ENCODE data around the gene KIAA0513. TPM values are rescaled to one million over a fixed set of nuclear protein-coding genes. Genes with fewer than 3 reads are reported as not detected.

KIAA0513 gene
- total and polyA plus RNA-seq, 2 experiments from 2014 or later = 5.3 to 5.4 TPM

DNA sequence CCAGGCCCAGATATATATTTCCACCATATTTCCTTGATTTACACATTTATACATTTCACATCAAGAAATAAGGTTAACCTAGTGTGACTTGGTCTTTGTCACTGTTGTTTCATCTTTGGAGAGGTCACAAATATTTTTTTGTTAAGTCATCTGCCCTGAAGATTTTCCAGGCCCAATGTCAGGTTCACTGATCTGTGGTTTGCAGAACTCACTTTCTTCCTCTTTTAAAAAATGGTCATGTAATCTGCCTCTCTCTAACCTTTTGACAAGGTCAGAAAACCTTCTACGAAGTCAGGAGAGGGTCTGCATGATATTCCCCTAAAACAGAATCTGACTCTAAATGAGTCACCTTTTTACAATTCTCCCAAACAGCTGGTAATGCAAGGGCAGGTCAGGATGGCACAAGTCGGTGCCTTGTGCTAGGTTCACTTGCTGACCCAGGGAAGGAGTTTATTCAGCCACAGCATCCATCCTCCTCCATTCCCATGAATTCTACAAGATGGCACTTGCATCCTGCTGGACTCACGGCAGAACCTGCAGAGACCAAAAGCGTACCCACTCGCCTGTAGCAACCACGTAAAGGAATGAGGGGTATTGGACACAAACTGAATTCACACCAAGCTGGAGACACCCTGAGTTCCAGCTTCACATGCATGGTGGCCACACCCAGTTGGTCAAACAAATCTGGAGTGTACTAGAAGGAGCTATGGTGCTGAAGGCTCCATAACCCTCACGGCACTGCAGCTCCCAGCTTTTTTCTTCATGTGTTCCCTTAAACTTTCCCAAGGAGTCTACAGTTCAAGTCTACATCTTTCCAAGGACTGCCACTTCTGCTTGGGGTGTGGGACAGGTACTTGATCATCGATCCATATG, 1.6 kb upstream of the KIAA0513 start:
- Histone ChIP-seq H3K27me3 (replicated peaks; ENCODE audit: insufficient read depth) (no peaks in the 10 kb centered on the region), H2AFZ (no peak overlapping the region), H4K20me1 (ENCODE audit: insufficient read depth) (no peaks in the 10 kb centered on the region), H3K9ac (no peak overlapping the region), H3K4me3 (no peak overlapping the region), H3K9me3 (ENCODE audit: low read depth) (no peaks in the 10 kb centered on the region), H3K27ac (no peak overlapping the region), H3K4me2 (ENCODE audit: unreplicated experiment) (no peak overlapping the region), H3K79me2 (ENCODE audit: insufficient read depth) (no peaks in the 10 kb centered on the region), H3F3A (ENCODE audit: insufficient read depth) (peaks cover 20% of the 10 kb centered on the region), H3K9me2 (ENCODE audit: insufficient read depth) (no peaks in the 10 kb centered on the region), H3K4me1 (ENCODE audit: insufficient read depth) (peaks cover 26% of the 10 kb centered on the region), H3K36me3 (ENCODE audit: low read depth) (no peaks in the 10 kb centered on the region)
- DNase-seq = no peak
- in situ Hi-C loops (cut with MboI) = no loop called here
- 83 to 84% methylated on average over 8 of the region's 8 CpGs for WGBS, 2 experiments (ENCODE audit: low coverage in 1 of 2, low lambda C conversion rate in 2 of 2, missing lambda C conversion rate in 2 of 2)
- TF ChIP-seq EZH2 (IDR thresholded peaks at IDR 0.05; ENCODE audit: insufficient read depth, poor library complexity, severe bottlenecking) (no peak), EZH2phosphoT487 (IDR thresholded peaks at IDR 0.05; ENCODE audit: insufficient read depth, low read depth) (no peak)

DNA sequence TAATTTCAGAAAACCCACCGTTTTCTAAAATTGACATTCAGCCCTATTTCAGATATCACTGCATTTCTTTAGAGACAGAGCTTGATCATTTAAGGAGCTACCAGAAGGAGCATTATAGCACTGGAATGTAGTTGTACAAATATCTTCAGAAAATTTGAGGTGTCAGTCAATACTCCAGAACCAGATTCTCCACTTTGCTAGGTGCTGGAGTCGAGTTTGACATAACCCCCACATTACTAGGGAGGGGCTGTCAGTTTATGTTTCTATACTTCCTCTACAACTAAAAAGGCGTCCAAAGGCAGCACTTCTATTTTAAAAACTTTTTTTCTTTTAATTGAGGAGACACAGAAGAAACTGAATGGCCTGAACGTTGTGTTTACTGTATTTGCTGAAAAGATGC, 892 bp upstream of the KIAA0513 start:
- TF ChIP-seq EZH2phosphoT487 (IDR thresholded peaks at IDR 0.05; ENCODE audit: insufficient read depth, low read depth) (no peak), EZH2 (IDR thresholded peaks at IDR 0.05; ENCODE audit: insufficient read depth, poor library complexity, severe bottlenecking) (no peak)
- WGBS, 2 experiments (ENCODE audit: low coverage in 1 of 2, low lambda C conversion rate in 2 of 2, missing lambda C conversion rate in 2 of 2) = 38 to 42% methylated on average over 4 of the region's 4 CpGs
- Histone ChIP-seq H3K9me2 (ENCODE audit: insufficient read depth) (no peaks in the 10 kb centered on the region), H3K9me3 (ENCODE audit: low read depth) (no peaks in the 10 kb centered on the region), H2AFZ (peak overlapping the region; percentile 79; the same call in 1 of the 2 replicates), H3K79me2 (ENCODE audit: insufficient read depth) (no peaks in the 10 kb centered on the region), H4K20me1 (ENCODE audit: insufficient read depth) (no peaks in the 10 kb centered on the region), H3K4me3 (peak overlapping the region; percentile 87), H3F3A (ENCODE audit: insufficient read depth) (peaks cover 20% of the 10 kb centered on the region), H3K4me1 (ENCODE audit: insufficient read depth) (peaks cover 26% of the 10 kb centered on the region), H3K4me2 (ENCODE audit: unreplicated experiment) (peak overlapping the region; percentile 96), H3K27ac (peak overlapping the region; percentile 61), H3K36me3 (ENCODE audit: low read depth) (no peaks in the 10 kb centered on the region), H3K27me3 (replicated peaks; ENCODE audit: insufficient read depth) (no peaks in the 10 kb centered on the region), H3K9ac (peak overlapping the region; percentile 89)
- in situ Hi-C loops (cut with MboI) = no loop called here
- no peak for DNase-seq

DNA sequence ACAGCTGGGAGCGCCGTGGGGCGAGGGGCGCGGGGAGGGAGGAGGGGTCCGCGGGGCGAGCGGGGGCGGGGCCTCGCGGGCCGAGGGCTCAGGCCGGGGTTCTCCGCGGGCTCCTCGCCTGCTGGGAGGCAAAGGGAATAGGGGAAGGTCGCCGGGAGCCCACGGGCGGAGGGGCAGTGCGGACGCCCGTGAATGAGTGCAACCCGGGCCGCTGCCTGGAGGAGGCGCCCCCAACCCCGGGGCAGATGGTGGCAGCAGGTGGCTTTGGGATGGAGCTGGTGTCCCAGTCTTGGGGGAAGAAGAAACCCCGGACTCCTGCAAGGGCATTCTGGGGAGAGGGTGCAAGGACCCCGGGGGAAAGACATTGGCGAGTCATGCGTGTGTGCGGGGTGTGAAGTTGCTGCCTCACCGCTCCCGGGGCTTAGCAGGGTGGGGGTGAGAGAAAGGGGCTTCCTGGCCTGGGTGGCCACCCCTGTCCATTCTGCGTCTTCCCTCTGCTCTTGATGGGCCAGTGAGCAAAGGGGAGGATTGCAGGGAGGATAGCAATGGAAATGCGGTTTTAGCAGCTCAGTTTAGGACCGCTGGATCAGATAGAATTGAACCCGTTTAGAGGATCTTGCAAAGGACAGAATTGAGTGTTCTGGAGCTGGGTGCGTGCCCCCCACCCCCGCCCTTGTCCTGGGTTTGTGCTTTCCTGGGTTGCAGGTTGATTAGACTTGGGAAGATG, 526 bp downstream of the KIAA0513 start:
- H3K4me3 ChIP-seq = peak overlapping the region; percentile 87
- no peaks in the 10 kb centered on the region for H3K9me3 ChIP-seq (ENCODE audit: low read depth)
- TF ChIP-seq EZH2phosphoT487 (IDR thresholded peaks at IDR 0.05; ENCODE audit: insufficient read depth, low read depth) = no peak
- no peak for TF ChIP-seq EZH2 (IDR thresholded peaks at IDR 0.05; ENCODE audit: insufficient read depth, poor library complexity, severe bottlenecking)
- H3K4me2 ChIP-seq (ENCODE audit: unreplicated experiment) = peak overlapping the region; percentile 98
- in situ Hi-C loops (cut with MboI) = no loop called here
- H3F3A ChIP-seq (ENCODE audit: insufficient read depth) = peaks cover 20% of the 10 kb centered on the region
- H3K79me2 ChIP-seq (ENCODE audit: insufficient read depth) = no peaks in the 10 kb centered on the region
- WGBS, 2 experiments (ENCODE audit: low coverage in 1 of 2, low lambda C conversion rate in 2 of 2, missing lambda C conversion rate in 2 of 2) = 0 to 2% methylated on average over 18 to 41 of the region's 41 CpGs
- H2AFZ ChIP-seq = peak overlapping the region; percentile 79
- peak overlapping the region; percentile 89 for H3K9ac ChIP-seq
- no peaks in the 10 kb centered on the region for H3K27me3 ChIP-seq (replicated peaks; ENCODE audit: insufficient read depth)
- DNase-seq = peak; percentile 39
- H3K27ac ChIP-seq = peak overlapping the region; percentile 85
- peaks cover 26% of the 10 kb centered on the region for H3K4me1 ChIP-seq (ENCODE audit: insufficient read depth)
- H3K9me2 ChIP-seq (ENCODE audit: insufficient read depth) = no peaks in the 10 kb centered on the region
- no peaks in the 10 kb centered on the region for H4K20me1 ChIP-seq (ENCODE audit: insufficient read depth)
- no peaks in the 10 kb centered on the region for H3K36me3 ChIP-seq (ENCODE audit: low read depth)

DNA sequence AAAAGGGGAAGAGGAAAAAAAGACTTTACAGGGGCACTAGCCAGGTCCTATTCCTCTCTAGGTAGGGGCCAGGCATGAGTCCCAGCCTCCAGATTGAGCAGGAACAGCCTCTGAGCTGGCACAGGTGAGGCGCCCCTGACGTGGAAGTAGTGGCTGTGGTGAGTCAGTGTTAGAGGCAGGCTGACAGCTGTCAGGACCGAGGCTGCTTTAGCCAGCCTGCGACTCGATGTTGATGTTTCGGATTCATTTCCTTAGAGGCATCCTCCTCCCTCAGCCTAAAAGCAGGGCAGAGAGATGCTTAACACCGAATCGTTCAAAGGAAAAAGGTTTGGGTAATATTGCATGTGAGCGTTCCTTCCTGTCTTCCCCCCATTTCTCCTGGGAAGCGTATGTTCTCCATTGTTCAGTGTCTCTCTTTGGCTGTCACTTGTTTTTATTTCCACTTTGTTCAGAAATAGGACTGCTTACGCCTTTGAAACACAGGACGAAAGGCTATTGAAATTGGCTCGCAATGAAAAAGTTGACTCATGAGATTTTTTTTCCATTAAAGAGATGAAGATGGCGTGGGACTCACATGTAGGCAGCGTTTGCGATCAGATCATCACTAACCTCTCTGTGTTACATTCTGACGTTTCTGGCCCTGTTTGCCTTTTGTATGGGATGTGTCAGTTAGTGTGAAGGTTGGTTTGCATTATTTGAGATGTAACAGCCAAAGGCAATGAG, 1.3 kb downstream of the KIAA0513 start:
- Histone ChIP-seq H3K9me2 (ENCODE audit: insufficient read depth) (no peaks in the 10 kb centered on the region), H3K27ac (peak overlapping the region; percentile 85), H4K20me1 (ENCODE audit: insufficient read depth) (no peaks in the 10 kb centered on the region), H3K4me1 (ENCODE audit: insufficient read depth) (peaks cover 26% of the 10 kb centered on the region), H2AFZ (peak overlapping the region; percentile 79), H3K27me3 (replicated peaks; ENCODE audit: insufficient read depth) (no peaks in the 10 kb centered on the region), H3K4me3 (peak overlapping the region; percentile 87), H3K9ac (peak overlapping the region; percentile 89), H3K79me2 (ENCODE audit: insufficient read depth) (no peaks in the 10 kb centered on the region), H3K9me3 (ENCODE audit: low read depth) (no peaks in the 10 kb centered on the region), H3K36me3 (ENCODE audit: low read depth) (no peaks in the 10 kb centered on the region), H3F3A (ENCODE audit: insufficient read depth) (peaks cover 20% of the 10 kb centered on the region), H3K4me2 (ENCODE audit: unreplicated experiment) (peak overlapping the region; percentile 98)
- 1% methylated on average over 17 of the region's 17 CpGs for WGBS, 2 experiments (ENCODE audit: low coverage in 1 of 2, low lambda C conversion rate in 2 of 2, missing lambda C conversion rate in 2 of 2)
- TF ChIP-seq EZH2 (IDR thresholded peaks at IDR 0.05; ENCODE audit: insufficient read depth, poor library complexity, severe bottlenecking) = no peak
- TF ChIP-seq EZH2phosphoT487 (IDR thresholded peaks at IDR 0.05; ENCODE audit: insufficient read depth, low read depth) = no peak
- in situ Hi-C loops (cut with MboI) = no loop called here
- DNase-seq = peak; percentile 90

All from GM23248 (cell line).